K562 (cell line): ENCODE data around the gene APC. TPM values are rescaled to one million over a fixed set of nuclear protein-coding genes. Genes with fewer than 3 reads are reported as not detected.

Experiments used
- CBX1 ChIP-seq: sonication (generic); IDR thresholded peaks from 2 replicates; pipeline ENCODE4 v1.6.1; 2016; ENCODE audit warnings: antibody characterized with exemption, low read depth, mild to moderate bottlenecking
- CBX3 ChIP-seq, 2 experiments: IDR thresholded peaks; 1 replicate in 1 of 2; 2 replicates in 1 of 2; pipeline ENCODE4 v1.6.1; 2012; ENCODE audit warnings: inconsistent platforms in 2 of 2, low read length in 2 of 2, borderline replicate concordance in 1 of 2, control low read depth in 1 of 2
- CREM ChIP-seq: IDR thresholded peaks from 2 replicates; pipeline ENCODE4 v1.6.1; 2014; ENCODE audit warnings: antibody characterized with exemption, low read depth
- CTCF ChIP-seq, 3 experiments: IDR thresholded peaks in 2 of 3; conservative IDR thresholded peaks in 1 of 3; 2 replicates each; pipeline ENCODE4 v1.5.1; 2011 to 2012; ENCODE audit warnings: low read length in 3 of 3, mild to moderate bottlenecking in 3 of 3, control low read depth in 2 of 3, improper control_type of control experiment in 1 of 3, inconsistent platforms in 1 of 3, low read depth in 1 of 3, mixed read lengths in 1 of 3, moderate library complexity in 1 of 3; ENCODE audit not compliant: insufficient read depth in 2 of 3
- CXXC5 ChIP-seq: fragments of 250-450 bp; sonication (Bioruptor Pico); IDR thresholded peaks from 2 replicates; pipeline ENCODE4 v1.8.0; 2022; ENCODE audit warnings: inconsistent platforms, mild to moderate bottlenecking, moderate library complexity
- ESRRA ChIP-seq: fragments of 450-650 bp; IDR thresholded peaks from 2 replicates; pipeline ENCODE4 v1.6.1; 2014; ENCODE audit warnings: low read depth, mild to moderate bottlenecking, moderate library complexity, borderline replicate concordance
- KLF1 ChIP-seq: fragments of 450-650 bp; IDR thresholded peaks from 2 replicates; pipeline ENCODE4 v1.6.1; 2016; ENCODE audit warnings: missing genetic modification characterization, missing compliant biosample characterization
- OTX1 ChIP-seq: fragments of 450-650 bp; formaldehyde crosslinking; IDR thresholded peaks from 2 replicates; pipeline ENCODE4 v1.4.0; 2022; ENCODE audit warnings: mild to moderate bottlenecking
- PML ChIP-seq: IDR thresholded peaks from 2 replicates; pipeline ENCODE4 v1.6.1; 2012; ENCODE audit warnings: low read length, inconsistent platforms
- SMC3 ChIP-seq: conservative IDR thresholded peaks from 2 replicates; pipeline ENCODE4 v1.6.1; 2011; ENCODE audit warnings: low read depth, low read length, improper control_type of control experiment; ENCODE audit not compliant: insufficient read depth
- polyA plus RNA-seq, 8 experiments: library from polyadenylated mRNA; depleted of rRNA in 4 of 8; stranded (reverse) in 5 of 8; unstranded in 3 of 8; fragments of >200 nt; fragmentation: Nextera tagmentation in 2 of 8; fragmentation: Illumina TruSeq in 1 of 8; extraction: Ambion mirVana in 2 of 8; extraction: Trizol in 1 of 8; gene quantifications; 2 replicates each; pipeline versions ENCODE4 v1.2.1 to v1.2.3, GENCODE V29; 2011 to 2014; ENCODE audit warnings: inconsistent platforms in 1 of 8, missing spikeins in 1 of 8
- total RNA-seq, 7 experiments: library from RNA; depleted of rRNA in 6 of 7; stranded (reverse); fragments of >200 nt in 6 of 7; fragmentation: Illumina TruSeq in 2 of 7; extraction: Trizol in 2 of 7; gene quantifications; 2 replicates each; pipeline versions ENCODE4 v1.2.1 to v1.2.3, GENCODE V29; 2011 to 2021; ENCODE audit warnings: low replicate concordance in 1 of 7
- TF ChIP-seq, protein P1 (sequence below): sonication (generic); formaldehyde crosslinking; IDR thresholded peaks from 2 replicates; pipeline ENCODE4 v1.8.0; 2022; ENCODE audit warnings: mild to moderate bottlenecking, missing genetic modification reagents
- TF ChIP-seq, protein P2 (sequence below): sonication (generic); formaldehyde crosslinking; IDR thresholded peaks from 2 replicates; pipeline ENCODE4 v1.8.0; 2023; ENCODE audit warnings: mild to moderate bottlenecking, missing genetic modification reagents
- TF ChIP-seq, protein P3 (sequence below): fragments of 450-650 bp; IDR thresholded peaks from 2 replicates; pipeline ENCODE4 v1.6.1; 2017; ENCODE audit warnings: antibody characterized with exemption

APC gene
- total and polyA plus RNA-seq, 9 of the 15 experiments (the other 6 are each of a cell fraction or from before 2014, with no cell fraction given) = 5.7 to 29.5 (median 15.4) TPM

GRCh38 chr5:112848116-112848811 is 110.6 kb downstream of the APC start (continued):
- TF ChIP-seq CBX3 (IDR thresholded peaks at IDR 0.05; ENCODE audit: borderline replicate concordance in 1 of 2, low read length in 2 of 2) (peak in 1 of 2 experiments; percentile 25; a peak in 1 of 3 replicates), CTCF (IDR thresholded peaks at IDR 0.05 in 2 of 3, conservative IDR thresholded peaks at IDR 0.05 in 1 of 3; ENCODE audit: insufficient read depth in 2 of 3, low read depth in 1 of 3, low read length in 3 of 3) (peak; percentile 55 to 78 (median 72); a peak in 5 of 6 replicates), ESRRA (0 out of 2 replicates have a peak, but pooled peaks have one; percentile 15), CXXC5 (CRISPR knock-in tag) (0 out of 2 replicates have a peak, but pooled peaks have one; percentile 22), CREM (peak; percentile 35; the same call in 1 of the 2 replicates), CBX1 (no peak), SMC3 (peak; percentile 29; the same call in 1 of the 2 replicates), PML (no peak), KLF1 (tag) (no peak), OTX1 (CRISPR knock-in tag) (no peak)
- TF ChIP-seq, protein P1, sequence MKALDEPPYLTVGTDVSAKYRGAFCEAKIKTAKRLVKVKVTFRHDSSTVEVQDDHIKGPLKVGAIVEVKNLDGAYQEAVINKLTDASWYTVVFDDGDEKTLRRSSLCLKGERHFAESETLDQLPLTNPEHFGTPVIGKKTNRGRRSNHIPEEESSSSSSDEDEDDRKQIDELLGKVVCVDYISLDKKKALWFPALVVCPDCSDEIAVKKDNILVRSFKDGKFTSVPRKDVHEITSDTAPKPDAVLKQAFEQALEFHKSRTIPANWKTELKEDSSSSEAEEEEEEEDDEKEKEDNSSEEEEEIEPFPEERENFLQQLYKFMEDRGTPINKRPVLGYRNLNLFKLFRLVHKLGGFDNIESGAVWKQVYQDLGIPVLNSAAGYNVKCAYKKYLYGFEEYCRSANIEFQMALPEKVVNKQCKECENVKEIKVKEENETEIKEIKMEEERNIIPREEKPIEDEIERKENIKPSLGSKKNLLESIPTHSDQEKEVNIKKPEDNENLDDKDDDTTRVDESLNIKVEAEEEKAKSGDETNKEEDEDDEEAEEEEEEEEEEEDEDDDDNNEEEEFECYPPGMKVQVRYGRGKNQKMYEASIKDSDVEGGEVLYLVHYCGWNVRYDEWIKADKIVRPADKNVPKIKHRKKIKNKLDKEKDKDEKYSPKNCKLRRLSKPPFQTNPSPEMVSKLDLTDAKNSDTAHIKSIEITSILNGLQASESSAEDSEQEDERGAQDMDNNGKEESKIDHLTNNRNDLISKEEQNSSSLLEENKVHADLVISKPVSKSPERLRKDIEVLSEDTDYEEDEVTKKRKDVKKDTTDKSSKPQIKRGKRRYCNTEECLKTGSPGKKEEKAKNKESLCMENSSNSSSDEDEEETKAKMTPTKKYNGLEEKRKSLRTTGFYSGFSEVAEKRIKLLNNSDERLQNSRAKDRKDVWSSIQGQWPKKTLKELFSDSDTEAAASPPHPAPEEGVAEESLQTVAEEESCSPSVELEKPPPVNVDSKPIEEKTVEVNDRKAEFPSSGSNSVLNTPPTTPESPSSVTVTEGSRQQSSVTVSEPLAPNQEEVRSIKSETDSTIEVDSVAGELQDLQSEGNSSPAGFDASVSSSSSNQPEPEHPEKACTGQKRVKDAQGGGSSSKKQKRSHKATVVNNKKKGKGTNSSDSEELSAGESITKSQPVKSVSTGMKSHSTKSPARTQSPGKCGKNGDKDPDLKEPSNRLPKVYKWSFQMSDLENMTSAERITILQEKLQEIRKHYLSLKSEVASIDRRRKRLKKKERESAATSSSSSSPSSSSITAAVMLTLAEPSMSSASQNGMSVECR (CRISPR knock-in tag) = no peak
- TF ChIP-seq, protein P2, sequence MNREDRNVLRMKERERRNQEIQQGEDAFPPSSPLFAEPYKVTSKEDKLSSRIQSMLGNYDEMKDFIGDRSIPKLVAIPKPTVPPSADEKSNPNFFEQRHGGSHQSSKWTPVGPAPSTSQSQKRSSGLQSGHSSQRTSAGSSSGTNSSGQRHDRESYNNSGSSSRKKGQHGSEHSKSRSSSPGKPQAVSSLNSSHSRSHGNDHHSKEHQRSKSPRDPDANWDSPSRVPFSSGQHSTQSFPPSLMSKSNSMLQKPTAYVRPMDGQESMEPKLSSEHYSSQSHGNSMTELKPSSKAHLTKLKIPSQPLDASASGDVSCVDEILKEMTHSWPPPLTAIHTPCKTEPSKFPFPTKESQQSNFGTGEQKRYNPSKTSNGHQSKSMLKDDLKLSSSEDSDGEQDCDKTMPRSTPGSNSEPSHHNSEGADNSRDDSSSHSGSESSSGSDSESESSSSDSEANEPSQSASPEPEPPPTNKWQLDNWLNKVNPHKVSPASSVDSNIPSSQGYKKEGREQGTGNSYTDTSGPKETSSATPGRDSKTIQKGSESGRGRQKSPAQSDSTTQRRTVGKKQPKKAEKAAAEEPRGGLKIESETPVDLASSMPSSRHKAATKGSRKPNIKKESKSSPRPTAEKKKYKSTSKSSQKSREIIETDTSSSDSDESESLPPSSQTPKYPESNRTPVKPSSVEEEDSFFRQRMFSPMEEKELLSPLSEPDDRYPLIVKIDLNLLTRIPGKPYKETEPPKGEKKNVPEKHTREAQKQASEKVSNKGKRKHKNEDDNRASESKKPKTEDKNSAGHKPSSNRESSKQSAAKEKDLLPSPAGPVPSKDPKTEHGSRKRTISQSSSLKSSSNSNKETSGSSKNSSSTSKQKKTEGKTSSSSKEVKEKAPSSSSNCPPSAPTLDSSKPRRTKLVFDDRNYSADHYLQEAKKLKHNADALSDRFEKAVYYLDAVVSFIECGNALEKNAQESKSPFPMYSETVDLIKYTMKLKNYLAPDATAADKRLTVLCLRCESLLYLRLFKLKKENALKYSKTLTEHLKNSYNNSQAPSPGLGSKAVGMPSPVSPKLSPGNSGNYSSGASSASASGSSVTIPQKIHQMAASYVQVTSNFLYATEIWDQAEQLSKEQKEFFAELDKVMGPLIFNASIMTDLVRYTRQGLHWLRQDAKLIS (CRISPR knock-in tag) = no peak
- TF ChIP-seq, protein P3, sequence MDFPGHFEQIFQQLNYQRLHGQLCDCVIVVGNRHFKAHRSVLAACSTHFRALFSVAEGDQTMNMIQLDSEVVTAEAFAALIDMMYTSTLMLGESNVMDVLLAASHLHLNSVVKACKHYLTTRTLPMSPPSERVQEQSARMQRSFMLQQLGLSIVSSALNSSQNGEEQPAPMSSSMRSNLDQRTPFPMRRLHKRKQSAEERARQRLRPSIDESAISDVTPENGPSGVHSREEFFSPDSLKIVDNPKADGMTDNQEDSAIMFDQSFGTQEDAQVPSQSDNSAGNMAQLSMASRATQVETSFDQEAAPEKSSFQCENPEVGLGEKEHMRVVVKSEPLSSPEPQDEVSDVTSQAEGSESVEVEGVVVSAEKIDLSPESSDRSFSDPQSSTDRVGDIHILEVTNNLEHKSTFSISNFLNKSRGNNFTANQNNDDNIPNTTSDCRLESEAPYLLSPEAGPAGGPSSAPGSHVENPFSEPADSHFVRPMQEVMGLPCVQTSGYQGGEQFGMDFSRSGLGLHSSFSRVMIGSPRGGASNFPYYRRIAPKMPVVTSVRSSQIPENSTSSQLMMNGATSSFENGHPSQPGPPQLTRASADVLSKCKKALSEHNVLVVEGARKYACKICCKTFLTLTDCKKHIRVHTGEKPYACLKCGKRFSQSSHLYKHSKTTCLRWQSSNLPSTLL = no peak
